Activated CD4-positive, alpha-beta T cell treated with anti-CD3 and anti-CD28 coated beads, Interleukin-2, amount 50 U/mL, for 1 hour (primary cell): ENCODE measurements around the gene DHRS13.

ENCODE experiments used
- DNase-seq: peaks from one replicate; pipeline ENCODE4 v3.0.0-alpha.2; 2020

The DHRS13 gene, protein sequence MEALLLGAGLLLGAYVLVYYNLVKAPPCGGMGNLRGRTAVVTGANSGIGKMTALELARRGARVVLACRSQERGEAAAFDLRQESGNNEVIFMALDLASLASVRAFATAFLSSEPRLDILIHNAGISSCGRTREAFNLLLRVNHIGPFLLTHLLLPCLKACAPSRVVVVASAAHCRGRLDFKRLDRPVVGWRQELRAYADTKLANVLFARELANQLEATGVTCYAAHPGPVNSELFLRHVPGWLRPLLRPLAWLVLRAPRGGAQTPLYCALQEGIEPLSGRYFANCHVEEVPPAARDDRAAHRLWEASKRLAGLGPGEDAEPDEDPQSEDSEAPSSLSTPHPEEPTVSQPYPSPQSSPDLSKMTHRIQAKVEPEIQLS

DNA sequence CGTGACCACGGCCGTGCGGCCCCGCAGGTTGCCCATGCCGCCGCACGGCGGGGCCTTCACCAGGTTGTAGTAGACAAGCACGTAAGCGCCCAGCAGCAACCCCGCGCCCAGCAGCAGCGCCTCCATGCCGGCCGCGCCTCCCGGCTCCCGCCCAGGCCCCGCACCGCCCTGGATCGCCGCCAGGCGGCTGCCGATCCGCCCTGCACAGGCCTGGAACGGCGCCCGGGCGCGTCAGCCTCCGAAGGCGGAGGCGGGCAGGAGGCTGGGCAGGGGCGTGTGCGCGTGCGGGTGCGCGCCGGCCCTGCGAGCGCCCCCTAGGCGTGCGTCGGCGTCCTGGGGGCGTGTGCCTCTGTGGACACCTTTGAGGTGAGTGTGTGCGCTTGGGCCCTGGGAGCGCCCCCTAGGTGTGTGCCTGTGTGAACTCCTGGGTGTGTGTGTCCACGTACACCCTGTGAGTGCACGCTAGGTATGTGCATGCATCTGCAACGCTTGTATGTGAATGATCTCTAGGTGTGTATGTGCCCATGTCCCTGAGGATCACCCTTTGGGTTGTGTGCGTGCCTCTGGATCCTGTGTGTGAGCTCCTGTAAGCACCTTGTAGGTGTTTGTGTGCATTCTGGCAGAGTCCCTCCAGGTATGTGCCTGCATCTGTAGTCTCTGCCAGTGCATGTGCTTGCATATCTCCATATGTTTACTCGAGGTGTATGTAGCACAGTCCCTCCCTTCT, at the start of gene DHRS13:
DHRS13 (minus strand) TSS at position 261 of the 727 bp plus-strand sequence; CDS start at position 126, 135 bp downstream.
- peak; percentile 94 for DNase-seq

DNA sequence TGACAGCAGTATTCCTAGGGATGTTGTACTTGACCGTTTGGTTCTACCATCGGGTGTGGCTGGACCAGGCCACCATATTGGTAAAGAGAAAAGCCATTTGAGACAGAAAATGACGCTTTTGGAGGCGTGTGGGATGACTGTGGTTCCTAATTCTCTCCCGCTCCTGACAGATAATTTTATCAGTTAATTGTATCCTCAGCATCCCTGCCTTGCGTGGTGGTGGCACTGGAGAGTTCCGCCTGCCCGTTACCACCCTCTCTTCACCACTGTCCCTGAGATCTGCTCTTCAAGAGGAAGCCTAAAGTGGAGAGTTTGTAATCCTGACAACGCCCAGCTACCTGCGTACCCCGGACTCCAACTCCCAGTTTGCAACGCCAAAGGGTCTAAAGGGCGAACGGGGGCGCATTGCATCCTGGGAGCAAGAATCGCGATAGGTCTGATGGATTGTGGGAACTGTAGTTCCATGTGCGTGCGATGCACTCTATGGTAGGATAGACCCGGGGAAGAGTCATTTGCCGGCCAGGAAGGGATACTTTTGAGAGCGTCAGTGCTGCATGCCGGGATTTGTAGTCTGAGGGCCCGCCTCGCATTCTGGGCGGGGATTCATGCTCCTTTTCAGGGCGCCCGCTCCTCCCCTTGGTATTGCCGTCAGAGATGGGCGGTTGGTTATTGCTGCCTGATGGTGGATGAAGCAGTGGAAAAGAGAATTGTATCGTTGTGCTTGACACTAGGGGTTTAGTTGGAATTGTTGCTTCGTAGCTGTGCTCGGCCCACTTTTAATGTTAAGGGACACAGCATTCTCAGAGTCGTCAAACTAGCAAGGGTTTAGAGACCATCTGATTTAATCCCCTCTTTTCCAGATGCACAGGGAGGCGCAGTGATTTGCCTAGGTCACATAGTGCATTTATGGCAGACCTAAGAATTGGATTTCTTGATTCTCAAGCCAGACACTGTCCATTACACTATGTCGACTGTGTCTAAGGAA, 49.4 kb upstream of the DHRS13 start:
- peak; percentile 93 for DNase-seq

DNA sequence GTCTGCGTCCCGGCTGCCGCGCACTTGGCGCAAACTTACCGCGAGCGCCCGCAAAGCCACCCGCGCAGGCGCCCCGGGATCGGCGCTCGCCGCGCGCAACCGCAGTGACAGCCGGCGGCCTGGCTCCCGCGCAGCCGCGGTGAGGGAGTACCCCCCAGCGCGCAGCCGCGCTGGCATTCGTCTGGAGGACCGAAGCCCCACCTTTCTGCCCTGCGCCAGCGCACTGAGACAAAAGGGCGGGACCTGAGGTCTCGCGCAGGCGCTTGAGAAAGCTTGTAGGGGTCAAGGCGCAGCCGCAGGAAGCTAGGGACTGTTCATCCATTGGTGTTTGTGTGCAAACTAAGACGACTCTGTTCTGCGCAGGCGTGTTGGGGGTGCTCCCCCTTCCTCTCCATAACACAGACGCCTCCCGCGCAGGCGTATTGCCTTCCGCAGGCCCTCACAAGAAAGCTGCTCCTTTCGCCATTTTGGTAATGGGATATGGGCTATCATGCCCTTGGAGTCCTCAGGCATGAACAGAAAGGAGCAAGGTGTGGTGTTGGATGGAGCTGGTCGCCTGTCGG, 48.6 kb upstream of the DHRS13 start, which contains the start of gene PHF12:
PHF12 (minus strand) TSS at position 91 of the 563 bp plus-strand sequence. CDS start 558 bp downstream, outside the sequence.
- peak; percentile 99 for DNase-seq

DNA sequence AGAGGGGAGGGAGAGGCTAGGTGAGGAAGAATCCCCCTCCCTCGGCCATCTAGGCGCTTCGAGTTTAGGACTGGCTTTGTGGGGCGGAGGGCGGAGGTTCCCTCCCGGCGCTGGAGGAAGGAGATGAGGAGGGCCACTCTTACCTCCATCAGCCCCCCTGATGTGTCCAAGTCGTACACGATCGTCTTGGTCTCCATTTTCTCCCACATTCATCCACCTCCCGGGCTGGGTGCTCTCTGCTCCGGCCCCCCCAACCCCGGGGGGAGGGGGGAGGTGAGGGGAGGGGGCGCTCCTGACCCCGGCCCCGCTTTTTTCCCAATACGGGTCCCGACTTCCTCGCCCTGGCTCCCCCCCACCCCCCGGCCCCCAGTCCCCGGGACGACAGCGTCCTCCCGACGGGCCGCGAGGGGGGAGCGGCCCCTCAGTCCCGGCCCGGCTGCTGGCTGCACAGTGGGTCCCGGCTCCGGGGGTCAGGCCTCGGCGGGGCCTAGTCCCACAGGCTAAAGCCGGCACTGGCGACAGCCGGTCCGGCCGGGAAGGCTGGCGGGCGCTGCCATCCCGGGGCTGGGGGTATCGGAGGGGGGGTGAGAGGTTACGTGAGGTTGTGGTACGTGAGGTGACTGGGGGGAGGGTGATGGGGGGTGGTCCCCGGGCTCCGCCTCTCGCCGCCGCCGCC, 48.0 kb upstream of the DHRS13 start:
- no peak for DNase-seq

DNA sequence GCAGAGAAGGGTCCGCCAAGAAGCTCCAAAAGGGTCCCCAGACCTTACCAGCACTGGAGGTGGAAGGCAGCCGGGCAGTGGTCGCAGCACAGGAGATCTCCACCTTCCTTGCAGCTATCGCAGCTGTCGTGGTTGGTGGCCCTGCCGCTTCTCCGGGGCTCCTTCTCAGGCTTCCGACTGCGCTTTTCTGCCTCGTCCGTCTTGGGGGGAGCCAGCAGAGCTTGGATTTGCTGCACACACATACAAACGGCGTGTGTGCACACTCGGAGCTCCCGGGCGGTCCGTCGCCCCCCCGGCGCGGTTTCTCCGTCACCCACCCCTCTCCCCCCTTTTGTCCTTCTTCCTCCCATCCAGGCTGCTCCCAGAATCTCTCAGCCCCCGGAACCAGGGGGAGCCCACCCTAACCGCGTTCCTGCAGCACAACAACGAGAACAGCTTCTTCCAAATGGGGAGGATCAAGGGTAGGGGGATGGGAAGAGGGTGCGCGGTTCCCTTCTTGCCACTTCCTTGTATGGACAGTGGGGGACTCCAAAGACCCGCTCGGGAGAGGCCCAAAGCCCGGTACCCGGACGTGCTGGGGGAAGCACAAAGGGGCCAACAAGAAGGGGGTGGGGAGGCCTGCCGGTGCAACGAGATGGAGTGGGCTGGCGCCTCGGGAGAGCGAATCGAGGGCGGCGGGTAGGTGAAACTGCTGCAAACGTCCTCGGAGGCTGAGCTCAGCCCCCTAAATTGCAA, 47.3 kb upstream of the DHRS13 start:
- peak; percentile 59 for DNase-seq

DNA sequence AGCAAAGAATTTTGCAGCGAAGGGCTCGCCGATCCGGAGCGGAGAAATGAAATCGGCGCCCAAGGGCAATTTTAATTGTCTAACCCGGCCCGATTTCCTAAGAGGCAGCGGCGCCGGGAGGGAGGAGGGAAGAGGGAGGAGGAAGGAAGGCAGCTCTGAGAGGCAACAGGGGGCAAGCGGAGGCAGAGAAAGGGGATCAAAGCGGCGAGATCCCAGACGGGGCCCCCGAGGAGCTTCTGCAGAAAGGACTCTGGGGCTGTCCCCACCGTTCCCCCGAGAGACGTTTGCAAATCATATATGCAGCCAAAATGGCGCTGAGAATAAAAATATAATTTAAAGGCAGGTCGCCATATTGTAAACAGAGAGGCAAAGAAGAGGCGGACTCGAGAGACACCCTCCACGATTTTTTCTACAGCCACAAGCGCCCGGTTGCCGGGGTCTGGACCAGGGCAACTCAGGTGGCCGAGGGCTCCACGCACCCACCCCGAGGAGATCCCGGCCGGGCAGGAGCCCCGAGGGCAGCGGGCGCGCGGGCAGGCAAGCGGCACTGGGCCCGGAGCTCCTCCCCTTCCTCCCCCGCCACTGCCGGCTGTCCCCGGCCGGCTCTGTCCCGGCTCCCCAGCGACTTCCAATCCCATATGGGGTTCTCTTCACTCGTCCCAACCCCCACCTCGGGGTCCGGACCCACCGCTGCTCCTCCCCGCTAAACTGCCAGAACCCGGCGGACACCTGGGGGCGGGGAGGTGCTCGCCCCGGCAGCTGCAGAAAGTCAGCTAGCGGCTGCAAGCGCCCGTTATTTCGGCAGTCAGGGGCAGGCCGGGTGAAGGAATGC, 46.5 kb upstream of the DHRS13 start:
- DNase-seq, result peak; percentile 38

DNA sequence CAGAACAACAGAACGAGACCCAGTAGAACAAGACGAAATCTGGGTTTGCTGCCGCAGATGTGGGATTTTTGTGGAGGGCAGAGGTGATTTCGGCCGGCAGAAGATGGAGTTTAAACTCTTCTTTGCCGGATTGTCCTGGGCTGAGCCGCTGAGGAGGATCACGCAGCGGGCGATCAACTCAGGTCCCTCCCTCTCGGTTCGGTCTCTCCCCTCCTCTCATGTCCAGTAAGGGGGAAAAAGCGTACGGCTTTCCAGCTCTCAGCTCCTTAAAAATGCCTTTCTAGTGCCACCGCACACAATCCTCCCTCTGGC, 46.0 kb upstream of the DHRS13 start:
- DNase-seq, result no peak

DNA sequence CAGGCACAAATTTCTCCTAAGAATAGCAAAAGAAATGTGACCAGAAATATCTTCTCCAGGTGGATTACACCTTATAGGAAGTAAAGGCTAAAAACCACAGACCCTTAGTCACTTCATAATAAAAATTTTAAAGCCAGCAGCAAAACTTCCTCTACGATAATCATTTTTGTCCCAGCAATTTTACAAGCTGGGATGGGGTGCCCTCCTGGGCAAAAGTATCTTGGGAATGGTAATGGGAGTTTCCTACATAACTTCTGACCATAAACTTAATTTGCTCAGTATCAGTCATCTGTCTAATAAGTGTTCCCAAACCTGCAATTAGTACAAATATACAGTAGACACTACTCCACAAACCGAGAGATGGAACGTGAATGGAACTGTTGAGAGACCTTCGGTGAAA, 45.5 kb upstream of the DHRS13 start:
- no peak for DNase-seq

DNA sequence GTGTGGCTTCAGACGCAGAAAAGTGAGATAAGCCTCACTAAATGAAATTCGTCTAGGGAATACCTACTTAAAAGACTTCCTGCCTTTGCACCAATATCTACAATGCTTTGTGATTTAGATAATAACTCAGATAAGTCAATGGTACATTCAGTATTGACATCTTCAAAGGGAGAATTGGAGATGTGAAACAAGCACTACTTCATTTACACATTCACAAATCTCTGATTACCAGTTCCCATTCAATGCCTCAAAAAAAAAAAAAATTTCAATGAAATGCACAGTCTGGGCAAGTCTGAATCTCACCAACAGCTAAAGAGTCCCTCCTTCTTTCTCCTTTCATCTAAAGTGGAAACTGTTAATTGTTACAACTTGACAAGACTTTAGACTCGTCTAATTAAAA, 44.8 kb upstream of the DHRS13 start:
- DNase-seq, result no peak

DNA sequence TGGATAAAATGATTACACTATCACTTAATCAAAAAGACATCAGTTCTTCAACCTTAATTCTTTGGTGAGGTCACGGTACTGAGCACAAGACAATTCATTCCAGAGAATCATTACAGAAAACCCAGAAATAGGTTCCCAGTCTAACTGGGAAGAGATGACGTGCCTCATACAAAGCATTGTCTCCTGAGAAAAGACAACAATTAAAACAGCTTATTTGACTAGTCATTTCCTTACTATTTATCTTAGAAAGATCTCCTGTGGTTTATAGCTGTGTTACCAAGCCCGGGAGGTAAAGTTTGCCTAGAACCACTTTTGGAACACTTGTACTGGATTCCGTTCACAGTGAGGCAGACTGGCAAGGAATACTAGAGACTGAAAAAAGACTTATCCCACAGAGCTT, 43.4 kb upstream of the DHRS13 start:
- DNase-seq, result no peak

DNA sequence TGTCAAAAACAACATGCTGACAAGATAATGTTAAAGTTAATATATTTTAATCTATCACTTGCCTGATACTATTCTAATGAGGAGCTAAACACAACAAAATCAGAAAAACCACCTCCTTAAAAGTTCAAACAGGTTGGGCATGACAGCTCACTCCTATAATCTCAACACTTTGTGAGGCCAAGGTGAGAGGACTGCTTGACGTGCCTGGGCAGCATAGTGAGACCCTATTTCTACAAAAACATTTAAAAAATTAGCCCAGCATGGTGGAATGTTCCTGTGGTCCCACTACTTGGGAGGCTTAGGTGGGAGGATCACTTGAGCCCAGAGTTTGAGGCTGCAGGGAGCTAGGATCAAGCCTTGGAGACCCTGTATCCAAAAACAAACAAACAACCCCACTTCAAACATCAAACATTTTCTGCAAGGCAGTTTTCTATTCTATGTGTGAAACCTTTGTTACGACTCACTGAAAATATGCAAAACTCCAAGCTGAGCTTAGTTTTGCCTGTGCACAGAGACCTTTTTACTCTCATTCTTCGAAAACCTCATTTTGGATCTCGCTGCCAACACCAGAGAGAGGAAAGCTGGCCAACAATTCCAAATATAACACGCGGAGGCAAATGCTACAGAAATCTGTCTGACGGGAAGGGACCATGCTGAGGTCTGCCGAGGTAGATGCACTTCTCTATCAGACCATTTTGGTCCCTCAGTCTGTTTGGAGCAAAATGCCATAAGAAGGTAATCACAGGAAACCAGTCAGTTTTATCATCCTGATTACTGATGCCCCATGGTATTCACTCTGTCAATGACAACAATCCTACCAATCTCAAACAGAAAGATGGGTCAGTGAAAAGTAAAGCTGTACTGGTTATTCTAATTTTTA, 42.2 kb upstream of the DHRS13 start:
- DNase-seq, result no peak

DNA sequence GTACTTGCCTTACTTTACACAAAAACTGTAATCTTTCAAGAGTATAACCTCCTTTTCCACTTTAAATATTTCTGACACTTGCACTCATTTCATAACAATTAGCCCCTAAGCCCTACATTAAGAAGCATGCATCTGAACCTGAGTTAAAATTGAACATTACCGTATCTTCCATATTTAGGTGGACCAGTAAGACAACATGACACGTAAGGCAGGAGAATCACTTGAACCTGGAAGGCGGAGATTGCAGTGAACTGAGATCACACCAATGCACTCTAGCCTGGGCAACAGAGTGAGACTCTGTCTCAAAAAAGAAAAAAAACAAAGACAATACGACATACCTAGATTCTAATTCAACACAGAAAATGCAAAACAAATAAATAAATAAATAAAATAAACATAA, 41.5 kb upstream of the DHRS13 start:
- DNase-seq, result no peak

DNA sequence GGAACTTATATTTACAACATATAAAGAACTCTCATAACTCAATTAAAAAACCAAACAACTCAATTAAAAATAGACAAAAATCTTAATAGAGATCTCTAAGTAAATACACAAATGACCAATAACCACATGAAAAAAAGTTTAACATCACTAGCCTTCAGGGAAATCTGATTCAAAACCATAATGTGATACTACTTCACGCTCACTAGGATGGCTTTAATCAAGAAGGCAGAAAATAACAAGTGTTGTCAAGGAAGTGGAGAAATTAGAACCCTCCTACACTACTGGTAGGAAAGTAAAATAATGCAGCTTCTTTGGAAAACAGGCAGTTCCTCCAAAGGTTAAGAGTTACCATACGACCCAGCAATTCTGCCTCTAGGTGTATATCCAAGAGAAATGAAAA, 40.0 kb upstream of the DHRS13 start:
- no peak for DNase-seq

DNA sequence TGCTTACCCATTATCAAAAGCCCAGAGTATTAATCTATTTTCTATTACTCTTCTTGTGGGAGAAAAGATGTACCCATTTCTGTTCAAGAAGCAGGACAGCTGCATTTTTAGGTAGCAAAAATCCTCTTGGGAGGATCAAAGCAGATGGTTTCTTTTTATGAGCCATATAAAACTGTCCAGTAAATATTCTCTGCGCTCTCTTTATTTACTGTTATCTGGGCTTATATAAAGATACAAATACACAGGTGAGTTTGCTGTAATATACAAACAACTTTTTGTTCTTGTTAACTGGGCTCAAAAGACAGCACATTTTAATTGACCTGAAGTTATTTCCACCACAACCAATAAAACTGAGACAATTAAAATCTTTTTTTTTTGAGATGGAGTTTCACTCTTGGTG, 38.4 kb upstream of the DHRS13 start:
- no peak for DNase-seq

DNA sequence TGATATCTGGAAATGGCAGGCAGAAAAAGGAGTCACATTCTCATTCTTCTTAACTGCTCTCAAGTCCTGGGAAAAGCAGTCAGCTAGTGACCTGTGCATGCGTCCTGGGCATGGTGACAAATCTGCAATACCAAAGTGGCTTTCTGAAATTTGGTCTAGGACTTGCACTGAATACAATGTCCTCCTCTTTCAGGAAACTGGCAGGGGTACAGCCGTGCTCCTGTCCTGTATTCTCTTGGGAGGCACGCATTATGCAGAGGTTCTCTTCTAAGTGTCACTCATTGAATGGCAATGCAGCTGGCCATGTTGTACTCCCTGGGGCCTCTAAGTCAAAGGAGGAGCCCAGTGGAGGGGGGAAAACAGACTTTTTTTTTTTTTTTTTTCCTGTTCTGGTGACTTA, 37.8 kb upstream of the DHRS13 start:
- no peak for DNase-seq

DNA sequence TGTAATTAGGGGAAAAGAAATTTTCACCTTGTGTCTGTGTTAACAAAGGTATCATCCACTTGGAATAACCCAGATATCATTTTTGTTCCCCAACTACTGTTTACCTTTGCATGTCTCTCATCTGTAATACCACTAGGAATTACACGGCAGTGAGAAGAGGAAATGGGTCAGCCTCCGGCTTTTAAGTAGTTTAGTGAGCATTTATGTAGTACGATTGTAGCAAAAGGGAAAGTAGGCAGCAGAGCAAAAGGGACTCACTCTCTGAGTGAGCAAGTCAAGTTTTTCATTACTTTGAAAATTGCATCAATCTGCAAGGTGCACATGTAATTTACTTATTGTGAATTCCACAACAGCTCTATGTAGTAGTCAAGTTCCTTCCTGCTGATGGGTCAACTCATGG, 37.3 kb upstream of the DHRS13 start:
- no peak for DNase-seq

DNA sequence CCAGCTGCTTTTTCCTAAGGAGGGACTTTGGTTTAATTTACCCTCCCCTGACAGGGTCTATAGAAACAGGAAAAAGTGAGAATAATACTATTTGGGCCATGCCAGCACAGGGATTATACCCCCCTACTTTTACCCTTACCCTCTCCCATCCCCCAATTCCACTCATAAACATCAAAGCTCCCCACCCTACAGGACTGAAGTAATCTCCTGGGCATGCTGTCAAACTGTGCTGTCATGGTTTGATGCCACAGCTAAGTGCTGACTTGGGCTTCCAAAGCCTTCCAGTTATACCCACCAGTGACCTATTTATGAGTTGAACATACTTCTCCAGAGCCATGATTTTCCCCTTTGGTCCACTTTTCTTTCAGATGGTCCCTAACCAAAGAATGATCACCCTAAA, 35.7 kb upstream of the DHRS13 start:
- DNase-seq, result no peak

DNA sequence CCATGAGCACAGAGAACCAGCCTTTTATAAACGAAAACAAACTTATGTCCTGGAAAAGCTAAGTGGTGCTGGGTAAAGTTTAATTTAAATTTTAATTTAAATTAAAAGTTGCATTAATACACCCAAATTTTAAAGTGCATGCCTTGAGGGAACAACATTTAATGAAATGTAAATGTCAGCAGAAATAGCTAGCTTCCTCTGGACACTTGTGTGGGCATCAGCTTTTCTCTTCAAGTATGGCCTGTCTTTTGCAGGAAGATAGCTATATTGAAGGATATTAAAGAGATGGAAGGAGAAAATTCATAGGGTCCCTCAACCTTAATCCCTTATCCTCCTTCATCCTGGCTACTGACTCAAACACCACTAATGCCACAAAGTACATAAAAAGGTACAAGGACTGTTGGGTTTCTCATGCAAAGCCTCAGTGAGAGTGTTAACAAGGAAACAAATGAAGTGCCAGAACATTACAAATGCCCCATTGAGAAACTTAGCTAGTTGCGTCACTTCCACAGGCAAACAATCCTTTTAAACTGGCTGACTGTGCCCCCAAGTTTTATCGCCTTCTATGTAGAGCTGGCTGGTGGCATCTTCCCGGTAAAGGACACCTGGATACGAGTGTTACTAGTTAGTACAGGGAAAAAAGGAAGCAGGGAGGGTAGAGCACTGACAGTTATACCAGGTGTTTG, 34.3 kb upstream of the DHRS13 start:
- no peak for DNase-seq
